Stimulated activated CD8-positive, alpha-beta memory T cell treated with anti-CD3 and anti-CD28 coated beads, Interleukin-2, amount 100 ng/mL, for 48 hours (primary cell): ENCODE measurements around the gene TPCN2.
A peak's percentile ranks its signal among the peaks of the same experiment; 100 is the strongest.

Experiments used
- DNase-seq, 2 donors: peaks; one replicate each; pipeline ENCODE4 v3.0.0-alpha.2; 2020; ENCODE audit warnings: low read depth in 2 of 2

The TPCN2 gene

GRCh38 chr11:69165775-69166174 is 117.0 kb downstream of the TPCN2 start:
- DNase-seq = no peak

GRCh38 chr11:69166218-69167115 is 117.7 kb downstream of the TPCN2 start:
- DNase-seq = peak; percentile 48 to 51

GRCh38 chr11:69167130-69167915 is 118.6 kb downstream of the TPCN2 start:
- no peak for DNase-seq

- no peak for DNase-seq
Observed at GRCh38 chr11:69167916-69168691, 119.4 kb downstream of the TPCN2 start.

- DNase-seq = no peak
Observed at GRCh38 chr11:69169479-69169878, 120.7 kb downstream of the TPCN2 start.

GRCh38 chr11:69170704-69171103 is 122.0 kb downstream of the TPCN2 start:
- DNase-seq = no peak

GRCh38 chr11:69171476-69172240 is 122.9 kb downstream of the TPCN2 start:
- no peak for DNase-seq

- no peak for DNase-seq
Observed at GRCh38 chr11:69172674-69173073, 123.9 kb downstream of the TPCN2 start.

- no peak for DNase-seq
Observed at GRCh38 chr11:69173331-69173730, 124.6 kb downstream of the TPCN2 start.

GRCh38 chr11:69173925-69174581 is 125.3 kb downstream of the TPCN2 start:
- DNase-seq = no peak

GRCh38 chr11:69174841-69175240 is 126.1 kb downstream of the TPCN2 start:
- no peak for DNase-seq

- DNase-seq = no peak
Observed at GRCh38 chr11:69178819-69179482, 130.2 kb downstream of the TPCN2 start.

GRCh38 chr11:69180226-69180625 is 131.5 kb downstream of the TPCN2 start:
- DNase-seq = no peak

- DNase-seq = no peak
Observed at GRCh38 chr11:69180726-69181125, 132.0 kb downstream of the TPCN2 start.

- no peak for DNase-seq
Observed at GRCh38 chr11:69183613-69184012, 134.9 kb downstream of the TPCN2 start.
